Thyroid gland (tissue), 4 donors: ENCODE measurements around the gene C14orf39. TPM values are rescaled to one million over a fixed set of nuclear protein-coding genes. Genes with fewer than 3 reads are reported as not detected.
"Not testable (repeated sequence)": the region's sequence is repeated elsewhere in the genome, so short reads cannot be mapped to it uniquely, and the experiment has no call there.

ENCODE experiments used
- DNase-seq, 2 donors: peaks; one replicate each; pipeline ENCODE4 v3.0.0-alpha.2; 2019
- H3K27ac ChIP-seq, 3 donors: fragments of 200-600 bp; sonication (generic); 1 replicate in 2 of 3; 2 replicates in 1 of 3; pipeline ENCODE4 v1.5.1; 2016 to 2019; ENCODE audit warnings: mild to moderate bottlenecking in 1 of 3, moderate library complexity in 1 of 3
- H3K27me3 ChIP-seq: fragments of 200-600 bp; sonication (generic); one replicate; pipeline ENCODE4 v1.5.1; 2019
- H3K36me3 ChIP-seq, 2 donors: fragments of 200-600 bp; sonication (generic); one replicate each; pipeline ENCODE4 v1.5.1; 2016 to 2019
- H3K4me1 ChIP-seq, 2 donors: fragments of 200-600 bp; sonication (generic); one replicate each; pipeline ENCODE4 v1.5.1; 2017 to 2019
- H3K4me3 ChIP-seq, 3 donors: fragments of 200-600 bp; sonication (generic); replicated peaks in 1 of 3; 1 replicate in 2 of 3; 2 replicates in 1 of 3; pipeline ENCODE4 v1.5.1; 2016; ENCODE audit warnings: mild to moderate bottlenecking in 1 of 3
- H3K9me3 ChIP-seq: fragments of 200-600 bp; sonication (generic); one replicate; pipeline ENCODE4 v1.5.1; 2017
- POLR2A ChIP-seq, 2 donors: fragments of 450-650 bp; IDR thresholded peaks; one replicate each; pipeline ENCODE4 v1.6.1; 2017; ENCODE audit warnings: antibody characterized with exemption in 2 of 2, mild to moderate bottlenecking in 2 of 2, moderate library complexity in 1 of 2
- WGBS, 2 donors: methylation state at CpG; one replicate each; pipeline ENCODE4 v1.1.5; 2017; 5-methylcytosine and 5-hydroxymethylcytosine counted together
- intact Hi-C: fragments of 100-400 bp; cut with DNase I; formaldehyde crosslinking; loops from one replicate; pipeline ENCODE4 v1.15.1; 2023
- total RNA-seq, 4 donors: library from RNA; depleted of rRNA; stranded (reverse); fragments of >200 nt; gene quantifications; one replicate each; pipeline ENCODE4 v1.2.3, GENCODE V29; 2016
- TF ChIP-seq, protein P1 (sequence below), 6 experiments: fragments of 200-600 bp in 3 of 6; fragments of 450-650 bp in 3 of 6; sonication (generic) in 3 of 6; IDR thresholded peaks; one replicate each; pipeline ENCODE4 v1.5.1; 2016 to 2019; ENCODE audit warnings: antibody characterized with exemption in 6 of 6, mild to moderate bottlenecking in 2 of 6, inconsistent platforms in 1 of 6, moderate library complexity in 1 of 6

The C14orf39 gene
- total RNA-seq, 4 donors from 2014 or later = 0.13 to 0.56 TPM; not detected in 2

DNA sequence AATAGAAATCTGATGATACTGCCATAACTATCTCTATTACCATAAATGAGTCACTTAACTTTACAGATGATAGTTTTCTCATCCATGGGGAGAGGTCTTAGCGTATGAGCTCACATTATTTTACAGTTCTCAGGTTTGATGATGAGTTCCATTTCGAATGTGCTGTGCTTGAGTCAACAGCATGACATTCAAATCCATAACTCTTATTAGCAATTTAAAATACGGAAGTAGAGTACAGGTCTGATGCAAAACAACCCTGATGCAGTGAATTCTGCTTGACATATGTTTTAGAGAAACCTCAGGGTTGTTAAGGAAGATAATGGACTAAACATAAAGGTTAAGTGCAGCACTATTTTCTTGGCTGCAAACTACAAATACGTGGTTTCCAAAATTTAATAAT is 30.0 kb downstream of the C14orf39 start:
- no peaks in the 10 kb centered on the region for H3K9me3 ChIP-seq
- H3K27ac ChIP-seq = no peak overlapping the region
- no peak for TF ChIP-seq POLR2A (IDR thresholded peaks at IDR 0.05)
- TF ChIP-seq, protein P1, sequence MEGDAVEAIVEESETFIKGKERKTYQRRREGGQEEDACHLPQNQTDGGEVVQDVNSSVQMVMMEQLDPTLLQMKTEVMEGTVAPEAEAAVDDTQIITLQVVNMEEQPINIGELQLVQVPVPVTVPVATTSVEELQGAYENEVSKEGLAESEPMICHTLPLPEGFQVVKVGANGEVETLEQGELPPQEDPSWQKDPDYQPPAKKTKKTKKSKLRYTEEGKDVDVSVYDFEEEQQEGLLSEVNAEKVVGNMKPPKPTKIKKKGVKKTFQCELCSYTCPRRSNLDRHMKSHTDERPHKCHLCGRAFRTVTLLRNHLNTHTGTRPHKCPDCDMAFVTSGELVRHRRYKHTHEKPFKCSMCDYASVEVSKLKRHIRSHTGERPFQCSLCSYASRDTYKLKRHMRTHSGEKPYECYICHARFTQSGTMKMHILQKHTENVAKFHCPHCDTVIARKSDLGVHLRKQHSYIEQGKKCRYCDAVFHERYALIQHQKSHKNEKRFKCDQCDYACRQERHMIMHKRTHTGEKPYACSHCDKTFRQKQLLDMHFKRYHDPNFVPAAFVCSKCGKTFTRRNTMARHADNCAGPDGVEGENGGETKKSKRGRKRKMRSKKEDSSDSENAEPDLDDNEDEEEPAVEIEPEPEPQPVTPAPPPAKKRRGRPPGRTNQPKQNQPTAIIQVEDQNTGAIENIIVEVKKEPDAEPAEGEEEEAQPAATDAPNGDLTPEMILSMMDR (IDR thresholded peaks at IDR 0.05) = no peak
- H3K4me3 ChIP-seq = no peak overlapping the region
- no peaks in the 10 kb centered on the region for H3K36me3 ChIP-seq
- no peaks in the 10 kb centered on the region for H3K4me1 ChIP-seq
- intact Hi-C loops = no loop called here
- no peaks in the 10 kb centered on the region for H3K27me3 ChIP-seq
- no peak for DNase-seq
- WGBS, 2 donors = 64 to 71% methylated on average over 4 of the region's 4 CpGs

DNA sequence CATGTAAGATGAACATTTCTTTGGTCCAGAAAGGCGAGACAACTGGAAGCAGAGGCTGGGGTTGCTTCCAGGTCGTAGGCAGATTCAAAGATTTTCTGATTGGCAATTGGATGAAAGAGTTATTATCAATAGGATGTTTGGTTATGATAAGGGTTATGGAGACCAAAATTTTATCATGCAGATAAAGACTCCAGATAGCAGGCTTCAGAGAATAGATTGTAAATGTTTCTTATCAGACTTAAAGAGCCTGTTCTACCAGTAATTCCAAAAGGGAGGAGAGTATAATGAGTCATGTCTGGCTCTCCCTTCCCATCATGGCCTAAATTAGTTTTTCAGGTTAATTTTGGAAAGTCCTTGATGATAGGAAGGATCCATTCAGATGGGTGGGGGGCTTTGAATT is 55.6 kb downstream of the C14orf39 start:
- Histone ChIP-seq H3K4me3 (no peak overlapping the region), H3K36me3 (no peaks in the 10 kb centered on the region), H3K9me3 (no peaks in the 10 kb centered on the region), H3K27me3 (no peaks in the 10 kb centered on the region), H3K27ac (no peak overlapping the region), H3K4me1 (no peaks in the 10 kb centered on the region)
- no peak for DNase-seq
- intact Hi-C loops = no loop called here
- WGBS, 2 donors = 61 to 69% methylated on average over 2 of the region's 2 CpGs
- TF ChIP-seq, protein P1 (IDR thresholded peaks at IDR 0.05) = no peak
- no peak for TF ChIP-seq POLR2A (IDR thresholded peaks at IDR 0.05)

DNA sequence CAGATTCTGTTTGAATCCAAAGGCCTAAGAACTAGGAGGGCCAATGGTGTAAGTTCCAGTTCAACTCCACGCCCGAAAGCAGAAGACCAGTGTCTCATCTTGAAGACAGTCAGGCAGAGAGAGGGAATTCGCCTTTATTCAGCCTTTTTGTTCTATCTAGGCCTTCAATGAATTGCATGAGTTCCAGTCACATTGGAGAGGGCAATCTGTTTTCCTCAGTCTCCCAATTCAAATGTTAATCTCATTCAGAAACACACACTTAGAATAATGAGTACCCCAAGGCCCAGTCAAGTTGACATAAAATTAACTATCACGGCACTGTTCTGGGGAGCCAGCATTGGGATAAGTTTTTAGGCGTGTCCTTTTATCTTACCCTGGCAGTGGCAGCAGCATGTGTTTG is 65.8 kb downstream of the C14orf39 start:
- no peak overlapping the region for H3K27ac ChIP-seq
- TF ChIP-seq, protein P1 (IDR thresholded peaks at IDR 0.05) = no peak
- no peak for TF ChIP-seq POLR2A (IDR thresholded peaks at IDR 0.05)
- H3K4me3 ChIP-seq = no peak overlapping the region
- no peaks in the 10 kb centered on the region for H3K4me1 ChIP-seq
- H3K36me3 ChIP-seq = no peaks in the 10 kb centered on the region
- intact Hi-C loops = no loop called here
- DNase-seq = no peak
- no peaks in the 10 kb centered on the region for H3K9me3 ChIP-seq
- 90 to 92% methylated on average over 5 of the region's 5 CpGs for WGBS, 2 donors
- no peaks in the 10 kb centered on the region for H3K27me3 ChIP-seq

DNA sequence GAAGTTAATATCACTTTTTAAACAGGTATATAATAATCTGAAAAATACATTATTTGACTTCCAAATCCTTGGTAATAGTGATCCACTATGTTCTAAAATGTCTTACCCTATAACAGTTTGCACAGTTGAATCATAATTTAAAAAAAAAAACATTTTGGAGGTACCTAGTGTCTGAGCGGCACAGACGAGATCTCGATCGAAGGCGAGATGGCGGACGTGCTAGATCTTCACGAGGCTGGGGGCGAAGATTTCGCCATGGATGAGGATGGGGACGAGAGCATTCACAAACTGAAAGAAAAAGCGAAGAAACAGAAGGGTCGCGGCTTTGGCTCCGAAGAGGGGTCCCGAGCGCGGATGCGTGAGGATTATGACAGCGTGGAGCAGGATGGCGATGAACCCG is 88.3 kb downstream of the C14orf39 start:
- H3K36me3 ChIP-seq, H3K4me3 ChIP-seq, H3K9me3 ChIP-seq, H3K4me1 ChIP-seq, H3K27me3 ChIP-seq, DNase-seq, H3K27ac ChIP-seq, intact Hi-C loops: not testable (repeated sequence)
- WGBS, 2 donors = 95% methylated on average over 22 of the region's 22 CpGs

DNA sequence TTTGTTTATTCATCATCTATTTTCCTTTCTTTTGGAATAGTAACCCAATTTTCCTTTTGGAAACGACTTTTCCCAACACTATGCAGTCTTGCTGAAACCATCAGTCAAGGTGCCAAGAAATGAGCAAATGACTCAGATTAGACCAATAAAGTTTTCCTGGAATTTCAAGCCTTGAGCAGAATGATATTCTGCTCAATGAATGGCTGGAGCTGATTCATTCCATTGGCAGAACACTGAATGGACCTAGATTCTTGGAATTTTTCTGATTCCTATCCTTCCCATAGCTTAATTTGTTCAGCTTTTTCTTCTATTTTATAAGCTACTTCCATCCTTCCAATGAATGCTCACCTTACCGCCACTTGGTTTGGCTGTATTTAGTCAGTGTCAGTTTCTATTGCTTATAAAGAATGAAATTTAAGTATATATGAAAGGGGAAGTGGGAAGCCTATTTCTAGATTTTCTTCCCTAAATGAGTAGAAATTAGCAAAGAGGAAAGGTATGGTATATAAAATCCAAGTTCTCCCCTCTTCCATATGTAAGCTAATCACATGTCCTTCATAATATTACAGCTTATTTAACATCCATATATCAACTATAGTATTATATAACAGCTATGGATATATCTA is 89.0 kb downstream of the C14orf39 start:
- intact Hi-C loops = no loop called here

More for the DNA sequence above, 89.0 kb downstream of the C14orf39 start:
- Histone ChIP-seq H3K36me3 (no peaks in the 10 kb centered on the region), H3K27me3 (no peaks in the 10 kb centered on the region), H3K9me3 (no peaks in the 10 kb centered on the region), H3K27ac (no peak overlapping the region), H3K4me1 (no peaks in the 10 kb centered on the region), H3K4me3 (no peak overlapping the region)
- no peak for TF ChIP-seq POLR2A (IDR thresholded peaks at IDR 0.05)
- TF ChIP-seq, protein P1 (IDR thresholded peaks at IDR 0.05) = no peak
- DNase-seq = no peak
- 61 to 64% methylated on average over 2 of the region's 2 CpGs for WGBS, 2 donors

Other genes with a start within 250 kb of the C14orf39 start
- gene PPM1A, start 236.8 kb downstream of the C14orf39 start, total RNA-seq = 10 to 100 TPM; 41.9 to 65.8 (median 44.5) TPM
- not detected for gene SIX6, start 23.1 kb upstream of the C14orf39 start, total RNA-seq
- 1 to 10 TPM; 2.1 to 3.6 (median 2.7) TPM for gene SIX1, start 163.4 kb upstream of the C14orf39 start, total RNA-seq
- gene SIX4, start 238.3 kb upstream of the C14orf39 start, total RNA-seq = 10 to 100 TPM in 1 of 4 donors, 1 to 10 TPM in 3; 5.7 to 11.1 (median 6.1) TPM
- gene MNAT1, start 248.7 kb upstream of the C14orf39 start, total RNA-seq = 10 to 100 TPM; 35.4 to 58.8 (median 47.8) TPM